Fibroblast of lung (primary cell): Measurements from ENCODE around the gene PFDN1. TPM values are rescaled to one million over a fixed set of nuclear protein-coding genes. Genes with fewer than 3 reads are reported as not detected.

Experiments used
- DNase-seq, 2 donors: peaks; one replicate each; pipeline versions ENCODE4 v3.0.0 to v3.0.0-alpha.2; 2010; ENCODE audit warnings: low read depth in 2 of 2
- H2AFZ ChIP-seq: 2 replicates; pipeline ENCODE4 v1.5.1; 2012; ENCODE audit warnings: low read length, control low read depth, inconsistent platforms
- H3K27ac ChIP-seq: 2 replicates; pipeline ENCODE4 v1.5.1; 2011; ENCODE audit warnings: low read length, control low read depth; ENCODE audit not compliant: insufficient read depth
- H3K27me3 ChIP-seq: 2 replicates; pipeline ENCODE4 v1.5.1; 2011; ENCODE audit warnings: mild to moderate bottlenecking, low read length; ENCODE audit not compliant: control insufficient read depth, insufficient read depth
- H3K36me3 ChIP-seq: 2 replicates; pipeline ENCODE4 v1.5.1; 2011; ENCODE audit warnings: low read length; ENCODE audit not compliant: control insufficient read depth, insufficient read depth
- H3K4me1 ChIP-seq: 2 replicates; pipeline ENCODE4 v1.5.1; 2011; ENCODE audit warnings: low read length; ENCODE audit not compliant: control insufficient read depth, insufficient read depth; ENCODE audit errors: extremely low read depth
- H3K4me2 ChIP-seq: 2 replicates; pipeline ENCODE4 v1.5.1; 2011; ENCODE audit warnings: low read length, control low read depth; ENCODE audit not compliant: insufficient read depth; ENCODE audit errors: extremely low read depth
- H3K4me3 ChIP-seq, 4 experiments: fragments of 200-600 bp in 1 of 4; sonication (generic) in 1 of 4; replicated peaks in 1 of 4; 2 replicates each; pipeline ENCODE4 v1.5.1; 2011 to 2016; ENCODE audit warnings: low read length in 4 of 4, low read depth in 3 of 4, mild to moderate bottlenecking in 3 of 4, control low read depth in 2 of 4, inconsistent platforms in 1 of 4, mixed read lengths in 1 of 4; ENCODE audit not compliant: insufficient read depth in 1 of 4; ENCODE audit errors: control extremely low read depth in 1 of 4
- H3K79me2 ChIP-seq: 2 replicates; pipeline ENCODE4 v1.5.1; 2012; ENCODE audit warnings: mild to moderate bottlenecking, low read length, inconsistent platforms; ENCODE audit not compliant: control insufficient read depth, insufficient read depth
- H3K9ac ChIP-seq: 2 replicates; pipeline ENCODE4 v1.5.1; 2011; ENCODE audit warnings: mild to moderate bottlenecking, low read length, control low read depth; ENCODE audit not compliant: insufficient read depth
- H3K9me3 ChIP-seq: 2 replicates; pipeline ENCODE4 v1.5.1; 2012; ENCODE audit warnings: low read depth, low read length; ENCODE audit not compliant: control insufficient read depth, insufficient read depth
- H4K20me1 ChIP-seq: 2 replicates; pipeline ENCODE4 v1.5.1; 2011; ENCODE audit warnings: low read length; ENCODE audit not compliant: control insufficient read depth, insufficient read depth; ENCODE audit errors: extremely low read depth
- CTCF ChIP-seq, 2 donors: IDR thresholded peaks in 1 of 2; conservative IDR thresholded peaks in 1 of 2; 1 replicate in 1 of 2; 2 replicates in 1 of 2; pipeline ENCODE4 v1.5.1; 2011 to 2012; ENCODE audit warnings: low read length in 2 of 2, control low read depth in 1 of 2, inconsistent platforms in 1 of 2, low read depth in 1 of 2, mild to moderate bottlenecking in 1 of 2
- EZH2 ChIP-seq: IDR thresholded peaks from 2 replicates; pipeline ENCODE4 v1.5.1; 2012; ENCODE audit warnings: low read length, control low read depth, mild to moderate bottlenecking; ENCODE audit errors: missing control alignments
- polyA plus RNA-seq, 2 donors: library from polyadenylated mRNA; depleted of rRNA in 1 of 2; stranded (reverse) in 1 of 2; unstranded in 1 of 2; fragments of >200 nt; gene quantifications; 2 replicates each; pipeline ENCODE4 v1.2.1, GENCODE V29; 2011 to 2012; ENCODE audit warnings: missing spikeins in 1 of 2
- total RNA-seq: library from RNA; depleted of rRNA; stranded (reverse); fragments of >200 nt; gene quantifications from 2 replicates; pipeline ENCODE4 v1.2.1, GENCODE V29; 2014

PFDN1 gene
- total and polyA plus RNA-seq, 2 donors (not counting 1 experiment from before 2014, with no cell fraction given): 35.5 to 140 TPM

DNA sequence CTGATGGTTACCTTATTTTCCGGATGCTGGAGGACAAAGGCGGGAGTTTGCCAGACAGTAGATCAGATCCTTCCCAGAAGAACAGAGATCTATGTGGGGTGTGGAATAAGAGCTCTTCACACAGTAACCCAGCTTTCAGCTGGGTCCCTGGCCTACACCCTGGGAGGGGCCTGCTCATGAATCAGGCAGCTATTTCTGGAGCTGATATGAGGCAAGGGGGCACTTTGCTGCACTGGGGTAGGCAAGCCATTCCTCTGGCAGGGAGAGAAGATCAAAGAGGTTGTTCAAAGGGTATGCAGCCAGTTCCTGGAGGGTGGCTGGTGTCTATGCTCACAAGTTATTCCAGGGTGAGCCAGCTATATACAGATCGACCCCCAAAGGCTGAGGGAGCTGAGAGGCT lies 79.3 kb downstream of the PFDN1 start:
- Histone ChIP-seq H2AFZ (no peak overlapping the region), H3K9ac (no peak overlapping the region), H3K9me3 (no peaks in the 10 kb centered on the region), H3K79me2 (no peaks in the 10 kb centered on the region), H3K36me3 (no peaks in the 10 kb centered on the region), H3K27ac (no peak overlapping the region), H3K4me1 (peaks cover 29% of the 10 kb centered on the region), H3K27me3 (no peaks in the 10 kb centered on the region), H3K4me2 (peak overlapping the region; percentile 18), H3K4me3 (no peak overlapping the region), H4K20me1 (no peaks in the 10 kb centered on the region)
- no peak for DNase-seq
- TF ChIP-seq EZH2: no peak
- TF ChIP-seq CTCF (conservative IDR thresholded peaks at IDR 0.05 in 1 of 2, IDR thresholded peaks at IDR 0.05 in 1 of 2; ENCODE audit: low read depth in 1 of 2, low read length in 2 of 2): no peak

DNA sequence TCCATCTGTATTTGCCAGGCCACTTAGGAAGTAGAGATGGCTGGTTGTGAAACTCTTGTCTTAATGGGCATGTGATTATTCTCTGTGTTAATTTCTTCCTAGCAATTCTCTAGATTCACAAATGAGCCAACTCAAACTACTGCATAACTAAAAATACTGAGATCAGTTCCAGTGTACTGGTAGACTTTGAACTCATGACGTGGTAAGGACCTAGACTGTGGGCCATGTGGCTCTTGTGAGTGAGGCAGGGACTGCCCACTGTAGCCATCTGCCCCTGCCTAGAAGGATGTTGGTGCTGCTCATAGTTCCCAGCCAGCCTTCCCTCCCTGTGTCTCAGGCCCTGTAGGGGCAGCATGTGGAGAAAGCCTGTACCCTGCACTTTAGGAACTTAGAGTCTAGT lies 80.5 kb downstream of the PFDN1 start:
- no peaks in the 10 kb centered on the region for H4K20me1 ChIP-seq
- TF ChIP-seq EZH2 (no peak), CTCF (conservative IDR thresholded peaks at IDR 0.05 in 1 of 2, IDR thresholded peaks at IDR 0.05 in 1 of 2; ENCODE audit: low read depth in 1 of 2, low read length in 2 of 2) (no peak)
- H3K27me3 ChIP-seq: no peaks in the 10 kb centered on the region
- H3K4me1 ChIP-seq: peaks cover 29% of the 10 kb centered on the region
- H2AFZ ChIP-seq: no peak overlapping the region
- H3K36me3 ChIP-seq: no peaks in the 10 kb centered on the region
- no peak overlapping the region for H3K9ac ChIP-seq
- no peak overlapping the region for H3K4me3 ChIP-seq
- DNase-seq: no peak
- peak overlapping the region; percentile 39 for H3K27ac ChIP-seq
- H3K79me2 ChIP-seq: no peaks in the 10 kb centered on the region
- H3K4me2 ChIP-seq: no peak overlapping the region
- H3K9me3 ChIP-seq: no peaks in the 10 kb centered on the region

GRCh38 chr5:140221697-140222223 lies 81.1 kb downstream of the PFDN1 start:
- no peak overlapping the region for H3K9ac ChIP-seq
- H3K4me3 ChIP-seq: no peak overlapping the region
- peaks cover 29% of the 10 kb centered on the region for H3K4me1 ChIP-seq

More at GRCh38 chr5:140221697-140222223, 81.1 kb downstream of the PFDN1 start:
- no peaks in the 10 kb centered on the region for H4K20me1 ChIP-seq
- peak overlapping the region; percentile 59 for H3K4me2 ChIP-seq
- DNase-seq: peak; percentile 87
- H3K79me2 ChIP-seq: no peaks in the 10 kb centered on the region
- H2AFZ ChIP-seq: no peak overlapping the region
- H3K36me3 ChIP-seq: no peaks in the 10 kb centered on the region
- no peaks in the 10 kb centered on the region for H3K9me3 ChIP-seq
- TF ChIP-seq EZH2 (no peak), CTCF (conservative IDR thresholded peaks at IDR 0.05 in 1 of 2, IDR thresholded peaks at IDR 0.05 in 1 of 2; ENCODE audit: low read depth in 1 of 2, low read length in 2 of 2) (no peak)
- peak overlapping the region; percentile 39 for H3K27ac ChIP-seq
- H3K27me3 ChIP-seq: no peaks in the 10 kb centered on the region
